ENCODE data around the gene NPEPPS. TPM values are rescaled to one million over a fixed set of nuclear protein-coding genes. Genes with fewer than 3 reads are reported as not detected.
"Not testable (repeated sequence)": the region's sequence is repeated elsewhere in the genome, so short reads cannot be mapped to it uniquely, and the experiment has no call there.

The NPEPPS gene
- total and polyA plus RNA-seq, 2 of the 8 experiments (the other 6 are each of a cell fraction or from before 2014, with no cell fraction given): 53.6 to 118 TPM

DNA sequence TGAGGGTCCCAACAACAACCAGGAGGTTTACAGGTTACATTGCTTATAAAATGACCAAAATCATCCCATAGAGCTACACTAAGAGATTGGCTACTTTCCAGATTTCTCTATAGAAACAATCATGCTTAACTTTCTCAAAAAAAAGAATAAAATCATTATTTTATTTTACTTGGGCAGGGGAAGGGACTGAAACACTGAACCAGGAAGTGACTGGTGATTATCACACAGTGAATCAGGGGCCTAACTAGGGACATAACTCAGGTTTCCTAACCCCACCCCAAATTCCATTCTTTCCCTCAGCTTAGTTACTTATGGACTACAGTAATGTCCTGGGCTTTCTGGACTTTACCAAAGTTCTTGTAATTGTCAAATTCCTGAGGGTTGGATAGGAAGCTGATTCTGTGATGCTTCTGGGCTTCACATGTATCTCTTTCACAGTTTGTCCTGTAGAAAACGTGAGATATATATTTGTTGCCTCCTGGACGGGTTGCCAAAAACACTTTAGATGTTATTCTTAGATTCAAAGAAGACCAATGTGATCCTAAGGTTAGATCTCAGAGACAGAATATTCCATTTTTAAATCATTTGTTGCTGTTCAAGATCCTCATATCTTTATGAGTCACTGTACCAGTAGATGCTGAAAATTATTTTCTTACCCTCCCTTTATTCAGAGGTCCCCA lies 28.0 kb upstream of the NPEPPS start:
- FAIRE-seq; H3K4ac ChIP-seq (replicated peaks; ENCODE audit: insufficient read length, low read depth, low read length); H2AFZ ChIP-seq (ENCODE audit: low read length); H3K18ac ChIP-seq (ENCODE audit: extremely low read depth, low read length); H3K79me1 ChIP-seq (ENCODE audit: low read depth, low read length); H2AK5ac ChIP-seq (ENCODE audit: low read depth, low read length); H3K4me1 ChIP-seq (replicated peaks in 1 of 4; ENCODE audit: control insufficient read depth in 3 of 4, insufficient read depth in 4 of 4, low read length in 3 of 4); H3K36me3 ChIP-seq (ENCODE audit: control insufficient read depth in 2 of 4, insufficient read depth in 4 of 4, low read length in 3 of 4); POLR2A ChIA-PET (ENCODE audit: partially characterized antibody); H2BK120ac ChIP-seq (replicated peaks; ENCODE audit: low read depth, low read length); H3K23ac ChIP-seq (ENCODE audit: insufficient read length); H3K56ac ChIP-seq (replicated peaks; ENCODE audit: insufficient read length, low read depth, low read length); H3K4me3 ChIP-seq (ENCODE audit: extremely low read depth in 1 of 4, insufficient read depth in 2 of 4, low read depth in 3 of 4, low read length in 4 of 4); H4K8ac ChIP-seq (ENCODE audit: extremely low read depth, insufficient read depth, low read length); CTCF ChIA-PET (ENCODE audit: partially characterized antibody); H2BK20ac ChIP-seq (ENCODE audit: low read length); H3K9ac ChIP-seq (replicated peaks in 1 of 4; ENCODE audit: extremely low read depth in 1 of 4, low read depth in 3 of 4, low read length in 3 of 4); H2BK12ac ChIP-seq (ENCODE audit: low read depth, low read length); H3K79me2 ChIP-seq (ENCODE audit: control insufficient read depth in 1 of 2, insufficient read depth in 2 of 2, low read length in 2 of 2); H3K27ac ChIP-seq (ENCODE audit: low read depth, low read length); H2BK15ac ChIP-seq (ENCODE audit: low read length); H4K91ac ChIP-seq (replicated peaks; ENCODE audit: insufficient read length, low read length); H3K9me3 ChIP-seq (ENCODE audit: insufficient read depth in 2 of 2, low read depth in 1 of 2, low read length in 1 of 2); H2BK5ac ChIP-seq (ENCODE audit: low read depth, low read length); H3K23me2 ChIP-seq (ENCODE audit: low read depth, low read length); H3K4me2 ChIP-seq (ENCODE audit: insufficient read depth in 1 of 2, low read depth in 2 of 2, low read length in 2 of 2); H3K14ac ChIP-seq (ENCODE audit: insufficient read length); H3K27me3 ChIP-seq (replicated peaks in 1 of 4; ENCODE audit: control insufficient read depth in 3 of 4, extremely low read depth in 1 of 4, insufficient read depth in 3 of 4, low read length in 3 of 4); DNase-seq (ENCODE audit: low read depth in 1 of 2, low spot score in 2 of 2); H4K20me1 ChIP-seq (replicated peaks in 1 of 2; ENCODE audit: control insufficient read depth in 1 of 2, insufficient read depth in 2 of 2, low read length in 2 of 2); H4K5ac ChIP-seq (ENCODE audit: insufficient read length, low read depth, low read length): not testable (repeated sequence)
- 83% methylated on average over 2 of the region's 2 CpGs; no CpG with 5 or more reads in 1 of the 2 experiments for WGBS, 2 experiments (ENCODE audit: extremely low coverage in 1 of 2, insufficient coverage in 1 of 2, insufficient read length in 1 of 2, insufficient replicate concordance in 2 of 2, low coverage in 1 of 2, low lambda C conversion rate in 2 of 2, missing lambda C conversion rate in 1 of 2)

DNA sequence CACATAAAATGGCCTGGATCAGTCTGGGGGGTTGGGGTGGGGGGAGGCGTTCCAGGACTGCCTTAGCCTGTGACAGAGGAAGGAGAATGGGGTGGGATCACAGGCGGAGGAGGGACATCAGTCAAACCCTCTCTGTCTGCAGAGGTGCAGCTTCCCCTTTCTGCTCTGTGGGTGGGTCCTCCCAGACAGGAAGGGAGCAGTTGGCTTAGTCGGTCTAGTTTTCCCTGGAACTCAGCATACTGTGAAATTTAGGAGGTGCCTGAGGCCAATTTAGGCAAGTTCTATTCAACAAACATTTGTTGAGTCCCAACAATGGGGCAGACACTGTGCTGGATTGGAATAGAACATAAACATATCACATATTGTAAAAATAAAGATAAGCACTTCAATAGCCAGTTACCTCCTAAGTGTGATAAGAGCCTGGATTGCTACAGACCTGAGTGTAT lies 19.2 kb upstream of the NPEPPS start:
- H2BK15ac ChIP-seq (ENCODE audit: low read length); H3K23me2 ChIP-seq (ENCODE audit: low read depth, low read length); H4K20me1 ChIP-seq (replicated peaks in 1 of 2; ENCODE audit: control insufficient read depth in 1 of 2, insufficient read depth in 2 of 2, low read length in 2 of 2); FAIRE-seq; H3K27me3 ChIP-seq (replicated peaks in 1 of 4; ENCODE audit: control insufficient read depth in 3 of 4, extremely low read depth in 1 of 4, insufficient read depth in 3 of 4, low read length in 3 of 4); H3K4ac ChIP-seq (replicated peaks; ENCODE audit: insufficient read length, low read depth, low read length); H2AK5ac ChIP-seq (ENCODE audit: low read depth, low read length); DNase-seq (ENCODE audit: low read depth in 1 of 2, low spot score in 2 of 2); H2BK120ac ChIP-seq (replicated peaks; ENCODE audit: low read depth, low read length); H3K36me3 ChIP-seq (ENCODE audit: control insufficient read depth in 2 of 4, insufficient read depth in 4 of 4, low read length in 3 of 4); H3K9ac ChIP-seq (replicated peaks in 1 of 4; ENCODE audit: extremely low read depth in 1 of 4, low read depth in 3 of 4, low read length in 3 of 4); H4K91ac ChIP-seq (replicated peaks; ENCODE audit: insufficient read length, low read length); H3K79me2 ChIP-seq (ENCODE audit: control insufficient read depth in 1 of 2, insufficient read depth in 2 of 2, low read length in 2 of 2); H3K79me1 ChIP-seq (ENCODE audit: low read depth, low read length); H4K8ac ChIP-seq (ENCODE audit: extremely low read depth, insufficient read depth, low read length); H4K5ac ChIP-seq (ENCODE audit: insufficient read length, low read depth, low read length); H2BK5ac ChIP-seq (ENCODE audit: low read depth, low read length); H3K4me3 ChIP-seq (ENCODE audit: extremely low read depth in 1 of 4, insufficient read depth in 2 of 4, low read depth in 3 of 4, low read length in 4 of 4); H3K14ac ChIP-seq (ENCODE audit: insufficient read length); H3K18ac ChIP-seq (ENCODE audit: extremely low read depth, low read length); H2BK20ac ChIP-seq (ENCODE audit: low read length); H2BK12ac ChIP-seq (ENCODE audit: low read depth, low read length); H3K27ac ChIP-seq (ENCODE audit: low read depth, low read length); H3K4me2 ChIP-seq (ENCODE audit: insufficient read depth in 1 of 2, low read depth in 2 of 2, low read length in 2 of 2); H3K23ac ChIP-seq (ENCODE audit: insufficient read length); H3K56ac ChIP-seq (replicated peaks; ENCODE audit: insufficient read length, low read depth, low read length); H3K4me1 ChIP-seq (replicated peaks in 1 of 4; ENCODE audit: control insufficient read depth in 3 of 4, insufficient read depth in 4 of 4, low read length in 3 of 4); H3K9me3 ChIP-seq (ENCODE audit: insufficient read depth in 2 of 2, low read depth in 1 of 2, low read length in 1 of 2): not testable (repeated sequence)
- H2AFZ ChIP-seq (ENCODE audit: low read length): peak overlapping the region; percentile 96
- 36% methylated on average over 3 of the region's 3 CpGs; no CpG with 5 or more reads in 1 of the 2 experiments for WGBS, 2 experiments (ENCODE audit: extremely low coverage in 1 of 2, insufficient coverage in 1 of 2, insufficient read length in 1 of 2, insufficient replicate concordance in 2 of 2, low coverage in 1 of 2, low lambda C conversion rate in 2 of 2, missing lambda C conversion rate in 1 of 2)
- ChIA-PET POLR2A (ENCODE audit: partially characterized antibody) (interaction anchor here (0.6 kb wide), 1 partner anchor 378 kb away, joined by 3 read pairs; no protein-coding TSS in a partner anchor), CTCF (ENCODE audit: partially characterized antibody) (interaction anchor here (1.2 kb wide), 1 partner anchor 104 kb away, joined by 3 read pairs; no protein-coding TSS in a partner anchor)

Data from H1 (cell line).